COLO668 (cell line): ENCODE data around the gene PRKAG3.

ENCODE experiments used
- DNase-seq: peaks from one replicate; lab custom pipeline; 2025; ENCODE audit not compliant: unreplicated experiment; lab: John Stamatoyannopoulos, UW

PRKAG3 gene

DNA sequence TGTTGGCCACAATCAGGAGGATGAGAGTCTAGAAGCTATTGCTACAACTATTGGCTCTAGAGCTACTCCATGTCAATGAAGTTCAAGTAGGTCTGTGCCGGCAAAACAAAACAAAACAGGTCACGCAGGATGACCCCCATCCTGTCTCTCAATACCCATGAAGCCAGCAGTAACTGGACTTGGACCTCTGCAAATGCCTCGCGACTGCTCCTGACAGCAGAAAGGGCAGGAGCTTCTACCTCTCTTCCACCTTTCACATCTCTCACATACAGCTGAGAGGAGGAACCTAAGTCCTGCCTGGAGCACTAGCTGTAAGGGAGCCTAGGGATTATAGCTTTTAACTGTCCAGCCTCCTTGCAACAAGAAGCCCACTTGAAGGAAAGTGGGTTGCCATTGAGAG lies 16.0 kb downstream of the PRKAG3 start:
- no peak for DNase-seq

GRCh38 chr2:218815244-218815637 lies 16.4 kb downstream of the PRKAG3 start:
- DNase-seq, result no peak

DNA sequence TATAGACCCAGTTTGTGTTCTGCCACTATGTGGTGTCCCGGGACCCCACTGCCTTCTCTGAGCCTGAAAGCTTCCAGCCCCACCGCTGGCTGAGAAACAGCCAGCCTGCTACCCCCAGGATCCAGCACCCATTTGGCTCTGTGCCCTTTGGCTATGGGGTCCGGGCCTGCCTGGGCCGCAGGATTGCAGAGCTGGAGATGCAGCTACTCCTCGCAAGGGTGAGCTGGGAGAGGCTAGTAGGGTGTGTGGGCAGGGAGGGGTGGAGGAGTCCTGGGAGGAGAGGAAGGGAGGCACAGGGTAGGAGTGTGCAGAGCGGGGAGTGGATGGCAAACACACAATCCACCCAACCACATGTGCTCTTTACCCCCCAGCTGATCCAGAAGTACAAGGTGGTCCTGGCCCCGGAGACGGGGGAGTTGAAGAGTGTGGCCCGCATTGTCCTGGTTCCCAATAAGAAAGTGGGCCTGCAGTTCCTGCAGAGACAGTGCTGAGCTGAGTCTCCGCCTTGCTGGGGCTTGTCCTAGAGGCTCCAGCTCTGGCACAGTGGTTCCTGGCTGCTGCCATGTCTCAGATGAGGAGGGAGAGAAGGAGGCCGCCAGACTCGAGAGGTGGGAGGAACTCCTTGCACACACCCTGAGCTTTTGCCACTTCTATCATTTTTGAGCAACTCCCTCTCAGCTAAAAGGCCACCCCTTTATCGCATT lies 16.9 kb downstream of the PRKAG3 start:
- no peak for DNase-seq

DNA sequence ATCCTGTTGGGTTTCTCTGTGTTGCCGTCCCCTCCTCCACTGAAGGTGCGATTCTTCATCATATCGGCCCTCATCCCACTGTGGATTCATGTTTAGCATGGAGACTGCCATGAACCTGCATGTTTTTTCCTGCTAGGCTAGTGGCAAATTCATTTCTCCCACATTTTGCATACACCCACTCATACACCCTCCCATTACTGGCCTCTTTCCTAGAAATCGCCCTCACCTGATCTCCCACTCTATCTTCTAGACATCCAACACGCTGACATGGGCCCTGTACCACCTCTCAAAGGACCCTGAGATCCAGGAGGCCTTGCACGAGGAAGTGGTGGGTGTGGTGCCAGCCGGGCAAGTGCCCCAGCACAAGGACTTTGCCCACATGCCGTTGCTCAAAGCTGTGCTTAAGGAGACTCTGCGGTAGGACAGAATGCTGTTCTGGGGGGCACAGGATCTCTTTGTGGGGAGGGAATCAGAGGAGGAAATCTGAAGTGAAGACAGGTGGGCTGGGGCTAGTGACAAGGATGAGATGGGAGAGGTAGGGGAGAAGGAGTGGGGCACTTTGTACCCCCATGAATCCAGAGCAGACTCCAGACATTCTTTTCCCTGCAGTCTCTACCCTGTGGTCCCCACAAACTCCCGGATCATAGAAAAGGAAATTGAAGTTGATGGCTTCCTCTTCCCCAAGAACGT lies 17.7 kb downstream of the PRKAG3 start:
- no peak for DNase-seq

- DNase-seq, result no peak
These were observed 18.7 kb downstream of the PRKAG3 start for GRCh38 chr2:218812861-218813260.

- no peak for DNase-seq
These were observed 19.3 kb downstream of the PRKAG3 start for GRCh38 chr2:218812096-218812815.

- no peak for DNase-seq
These were observed 20.2 kb downstream of the PRKAG3 start for GRCh38 chr2:218811382-218811781.

DNA sequence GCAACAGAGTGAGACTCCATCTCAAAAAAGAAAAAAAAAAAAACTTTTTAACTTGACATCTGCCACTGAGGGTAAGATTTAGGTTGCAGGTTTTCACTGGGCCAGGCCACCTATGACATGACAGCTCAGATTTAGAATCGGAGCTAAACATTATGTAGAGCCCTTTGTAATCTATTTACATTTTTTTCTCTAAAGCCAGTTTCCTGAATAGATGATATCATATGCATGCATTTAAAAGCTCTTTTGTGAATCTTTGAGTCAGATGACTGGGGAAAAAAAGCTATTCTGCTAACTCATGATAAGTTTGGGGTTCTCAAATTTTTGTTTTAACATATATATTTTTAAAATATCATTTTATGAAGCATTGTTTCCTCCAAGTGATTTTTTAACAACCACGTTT lies 21.3 kb downstream of the PRKAG3 start:
- no peak for DNase-seq

DNA sequence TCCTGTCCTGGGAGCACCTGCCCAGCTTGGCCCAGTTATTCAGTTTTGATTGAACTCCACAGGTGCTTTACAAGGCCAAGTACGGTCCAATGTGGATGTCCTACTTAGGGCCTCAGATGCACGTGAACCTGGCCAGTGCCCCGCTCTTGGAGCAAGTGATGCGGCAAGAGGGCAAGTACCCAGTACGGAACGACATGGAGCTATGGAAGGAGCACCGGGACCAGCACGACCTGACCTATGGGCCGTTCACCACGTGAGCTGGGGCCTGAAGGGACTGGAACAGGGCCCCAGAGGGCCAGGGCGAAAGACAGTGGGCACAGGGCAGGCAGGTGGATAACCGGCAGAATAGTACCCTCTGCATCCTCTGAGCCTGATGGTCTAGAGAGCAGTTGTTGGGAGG lies 22.1 kb downstream of the PRKAG3 start:
- no peak for DNase-seq

DNA sequence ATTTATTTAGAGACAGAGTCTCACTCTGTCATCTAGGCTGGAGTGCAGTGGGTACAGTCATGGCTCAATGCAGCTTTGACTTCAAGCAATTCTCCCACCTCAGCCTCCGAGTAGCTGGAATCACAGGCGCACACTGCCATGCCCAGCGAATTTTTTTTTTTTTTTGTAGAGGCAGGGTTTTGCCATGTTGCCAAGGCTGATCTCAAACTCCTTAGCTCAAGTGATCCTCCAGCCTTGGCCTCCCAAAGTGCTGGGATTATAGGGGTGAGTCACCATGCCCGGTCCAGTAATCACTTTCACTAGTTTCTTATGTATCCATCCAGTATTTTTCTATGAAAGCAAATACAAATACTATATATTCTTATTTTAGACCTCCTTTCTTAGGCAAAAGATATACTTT lies 24.0 kb downstream of the PRKAG3 start:
- DNase-seq, result no peak

DNA sequence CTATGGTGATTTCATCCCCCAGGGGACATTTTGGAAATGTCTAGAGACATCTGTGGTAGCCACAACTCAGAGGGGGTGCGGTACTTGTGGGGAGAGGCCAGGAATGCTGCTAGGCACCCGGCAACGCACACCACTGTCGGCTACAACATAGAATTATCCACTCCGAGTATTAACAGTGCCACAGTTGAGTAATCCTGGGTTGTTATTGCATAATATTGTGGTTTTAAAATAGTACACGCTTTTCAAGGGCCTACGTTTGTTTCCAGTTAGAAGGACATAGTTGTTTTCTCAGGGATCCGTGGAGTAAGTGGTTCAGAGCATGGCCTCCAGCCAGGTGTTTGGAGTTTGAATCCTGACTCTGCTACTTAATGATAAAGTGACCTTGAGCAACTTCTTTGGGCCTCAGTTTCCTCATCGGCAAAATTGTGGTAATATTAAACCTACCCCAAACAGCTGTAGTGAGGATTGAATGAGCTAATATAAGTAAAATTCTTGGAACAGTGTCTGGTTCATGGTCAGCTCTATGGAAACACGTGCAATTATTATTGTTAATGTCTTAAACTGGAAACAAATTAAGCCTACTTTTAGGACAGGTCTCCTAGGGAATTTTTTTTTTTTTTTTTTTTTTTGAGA lies 25.1 kb downstream of the PRKAG3 start:
- DNase-seq, result peak; percentile 9

DNA sequence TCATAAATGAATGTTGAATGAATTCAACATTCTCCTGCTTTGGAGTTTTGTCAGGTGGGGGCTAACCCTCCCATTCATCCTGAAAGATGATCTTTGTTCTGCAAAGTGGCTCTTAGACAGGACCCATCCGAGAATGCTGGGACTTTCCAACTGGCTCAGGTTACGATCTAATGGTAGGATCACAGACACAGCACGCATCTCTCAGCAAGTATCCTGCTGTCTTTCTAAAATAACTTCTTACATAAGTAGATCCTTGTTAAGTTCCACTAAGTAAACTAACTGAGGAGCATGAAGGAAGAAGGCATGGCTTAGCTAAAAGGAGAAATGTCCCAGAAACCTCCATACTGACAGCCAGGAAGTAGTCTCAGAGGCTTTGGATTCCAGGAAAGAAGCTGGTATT lies 26.0 kb downstream of the PRKAG3 start:
- peak; percentile 19 for DNase-seq

DNA sequence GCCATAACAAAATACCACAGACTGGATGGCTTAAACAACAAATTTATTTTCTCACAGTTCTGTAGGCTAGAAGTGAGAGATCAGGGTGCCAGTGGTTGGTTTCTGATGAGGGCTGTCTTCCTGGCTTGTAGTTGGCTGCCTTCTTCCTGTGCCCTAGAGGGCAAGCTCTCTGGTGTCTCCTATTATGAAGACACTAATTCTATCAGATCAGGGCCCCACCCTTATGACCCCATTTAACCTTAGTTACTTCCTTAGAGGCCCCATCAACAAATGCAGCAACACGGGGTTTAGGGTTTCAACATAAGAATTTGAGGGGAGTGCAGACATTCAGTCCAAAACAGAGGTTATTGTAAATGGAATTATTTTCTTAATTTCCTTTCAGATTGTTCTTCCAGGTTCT lies 26.8 kb downstream of the PRKAG3 start:
- no peak for DNase-seq

DNA sequence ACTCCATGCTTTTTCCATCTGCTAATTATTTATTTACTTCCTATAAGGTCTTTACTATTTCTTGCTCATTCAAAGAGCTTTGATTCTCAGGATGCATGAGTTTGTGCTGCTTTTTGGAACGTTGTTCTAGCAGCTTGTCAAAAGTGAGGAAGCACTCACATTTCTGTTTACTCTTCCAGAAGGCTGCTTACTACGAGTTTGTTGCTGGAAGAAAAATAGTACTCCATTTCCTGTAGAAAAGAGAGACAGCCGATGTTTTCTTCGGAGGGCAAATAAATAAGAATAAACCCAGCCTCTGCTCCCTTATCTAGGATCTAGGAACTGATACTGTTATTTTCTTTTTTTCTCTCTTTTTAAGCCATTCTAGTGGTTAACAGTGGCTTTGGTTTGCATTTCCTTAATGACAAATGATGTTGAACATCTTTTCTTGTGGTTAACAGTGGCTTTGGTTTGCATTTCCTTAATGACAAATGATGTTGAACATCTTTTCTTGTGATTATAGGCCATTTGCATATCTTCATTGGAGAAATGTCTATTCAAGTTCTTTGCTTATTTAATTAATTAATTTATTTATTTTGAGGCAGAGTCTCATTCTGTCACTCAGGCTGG lies 29.1 kb downstream of the PRKAG3 start:
- DNase-seq, result no peak

GRCh38 chr2:218799990-218800389 lies 31.6 kb downstream of the PRKAG3 start:
- DNase-seq, result no peak

DNA sequence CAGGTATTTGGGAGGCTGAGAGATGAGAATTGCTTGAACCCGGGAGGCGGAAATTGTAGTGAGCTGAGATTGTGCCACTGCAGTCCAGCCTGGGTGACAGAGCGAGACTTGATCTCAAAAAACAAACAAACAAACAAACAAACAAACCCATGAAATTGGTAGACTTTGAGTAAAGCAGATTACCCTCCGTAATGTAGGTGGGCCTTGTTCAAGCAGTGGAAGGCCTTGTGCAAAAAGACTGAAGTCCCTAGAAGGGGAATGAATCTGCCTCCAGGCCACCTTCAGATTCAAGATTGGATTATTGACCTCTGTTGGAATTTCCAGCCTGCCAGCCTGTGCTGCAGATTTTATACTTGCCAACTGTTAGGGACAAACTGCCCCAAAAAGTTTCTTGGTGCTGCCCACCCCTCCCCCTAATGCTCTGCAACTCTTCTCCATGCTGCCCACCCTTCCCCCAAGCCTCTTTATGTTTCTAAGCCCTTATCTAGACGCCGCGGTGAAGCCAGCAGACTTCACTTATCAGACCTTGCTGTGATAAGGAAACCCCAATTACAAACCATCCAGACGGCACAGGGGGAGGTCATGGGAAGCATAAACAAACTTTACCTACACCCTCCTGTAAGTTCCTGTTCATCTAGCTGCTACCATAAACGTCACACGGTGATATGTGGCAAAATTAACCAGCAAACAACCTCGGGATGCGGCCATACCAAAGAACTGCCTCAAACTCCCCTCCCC lies 32.7 kb downstream of the PRKAG3 start:
- no peak for DNase-seq

DNA sequence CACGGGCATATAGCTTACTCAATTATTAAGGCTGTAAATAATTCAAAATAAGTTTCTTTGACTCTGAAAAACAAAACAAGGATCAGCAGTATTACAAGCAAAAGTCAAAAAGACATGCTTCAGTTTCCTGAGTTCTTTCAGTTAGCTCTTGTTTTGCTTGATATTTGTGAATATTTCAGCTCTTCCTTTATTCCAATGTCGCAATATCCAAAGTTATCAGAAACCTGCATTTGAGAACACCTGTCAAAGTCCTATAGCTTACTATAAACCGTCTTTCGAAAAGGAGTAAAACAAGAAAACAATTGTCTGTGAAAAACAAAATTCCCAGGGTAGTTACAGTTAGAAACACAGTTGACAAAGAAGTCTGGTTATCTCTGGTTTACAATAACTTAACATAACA lies 34.9 kb downstream of the PRKAG3 start:
- DNase-seq, result no peak

DNA sequence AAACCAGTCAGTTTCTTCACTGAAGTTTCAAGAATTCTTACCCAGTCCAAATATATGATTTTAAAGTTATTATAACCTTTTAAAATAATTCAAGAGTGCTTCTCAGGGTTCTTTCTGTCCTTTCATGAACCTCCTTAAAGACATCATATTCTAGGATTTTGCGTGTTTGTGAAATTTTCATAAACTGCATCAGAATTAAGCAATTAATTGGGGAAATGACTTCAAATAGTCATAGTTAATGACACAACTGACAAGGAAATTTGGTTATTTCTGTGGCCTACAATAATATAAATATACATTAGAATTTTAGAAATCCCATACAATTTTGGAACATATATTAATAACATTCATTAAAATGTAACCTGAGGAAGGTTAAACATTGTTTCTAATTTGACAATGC lies 39.2 kb downstream of the PRKAG3 start:
- DNase-seq, result no peak

DNA sequence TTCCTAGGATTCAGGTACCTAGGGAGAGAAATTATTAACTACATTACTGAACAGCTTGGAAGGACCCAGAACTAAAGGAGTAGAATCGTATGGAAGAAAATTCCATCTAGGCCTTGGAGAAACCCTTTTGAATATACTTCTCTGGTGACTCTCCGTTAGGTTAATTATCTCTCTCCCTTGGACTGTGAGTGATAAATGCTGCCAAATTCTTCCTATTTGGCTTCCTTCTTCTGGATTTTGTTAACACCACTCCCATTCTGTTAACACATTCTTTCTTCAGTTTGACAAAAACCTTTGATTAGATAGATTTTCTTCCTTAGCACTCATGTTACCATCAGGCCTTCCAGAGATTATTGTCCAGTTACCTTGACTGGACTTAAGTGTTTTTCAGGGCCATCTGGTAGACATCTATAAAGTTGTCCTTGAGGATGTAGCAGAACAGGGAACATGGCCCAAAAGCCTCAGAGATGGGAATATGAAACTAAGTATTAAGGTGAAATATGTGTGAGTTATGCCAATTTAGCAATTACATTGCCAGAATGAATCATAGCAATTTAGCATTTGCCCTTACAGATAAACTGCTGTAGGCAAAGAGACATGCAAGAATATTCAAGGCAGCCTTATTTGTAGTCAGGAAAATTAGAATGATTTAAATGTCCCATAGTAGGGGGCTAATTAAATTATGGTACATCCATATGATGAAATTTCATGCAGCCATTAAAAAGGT lies 42.9 kb downstream of the PRKAG3 start:
- DNase-seq, result no peak

GRCh38 chr2:218786133-218786532 lies 45.5 kb downstream of the PRKAG3 start:
- DNase-seq, result no peak
